Breast epithelium (tissue), 4 donors: ENCODE data around the gene STXBP4. TPM values are rescaled to one million over a fixed set of nuclear protein-coding genes. Genes with fewer than 3 reads are reported as not detected.

ENCODE experiments used
- DNase-seq, 2 donors: peaks; one replicate each; pipeline ENCODE4 v3.0.0-alpha.2; 2019; ENCODE audit warnings: low spot score in 2 of 2
- H3K27ac ChIP-seq, 2 donors: fragments of 200-600 bp; sonication (generic) in 1 of 2; one replicate each; pipeline ENCODE4 v1.5.1; 2016 to 2019; ENCODE audit warnings: mild to moderate bottlenecking in 1 of 2
- H3K27me3 ChIP-seq, 2 donors: fragments of 200-600 bp; sonication (generic) in 1 of 2; one replicate each; pipeline versions ENCODE4 v1.5.1 to v1.6.0; 2017 to 2019; ENCODE audit warnings: control low read depth in 1 of 2, mild to moderate bottlenecking in 1 of 2
- H3K36me3 ChIP-seq: fragments of 200-600 bp; one replicate; pipeline ENCODE4 v1.5.1; 2019
- H3K4me1 ChIP-seq, 2 donors: fragments of 200-600 bp; sonication (generic); one replicate each; pipeline ENCODE4 v1.5.1; 2016 to 2019; ENCODE audit warnings: control low read depth in 1 of 2
- H3K4me3 ChIP-seq, 3 donors: fragments of 200-600 bp; sonication (generic); 1 replicate in 2 of 3; 2 replicates in 1 of 3; pipeline ENCODE4 v1.5.1; 2016 to 2019; ENCODE audit warnings: mild to moderate bottlenecking in 3 of 3, moderate library complexity in 2 of 3
- H3K9me3 ChIP-seq, 2 donors: fragments of 200-600 bp; sonication (generic) in 1 of 2; one replicate each; pipeline ENCODE4 v1.5.1; 2016 to 2019; ENCODE audit warnings: control low read depth in 1 of 2
- CTCF ChIP-seq, 3 donors: fragments of 450-650 bp; IDR thresholded peaks; one replicate each; pipeline ENCODE4 v1.5.1; 2016 to 2017; ENCODE audit warnings: antibody characterized with exemption in 3 of 3, mild to moderate bottlenecking in 3 of 3, moderate library complexity in 3 of 3
- POLR2A ChIP-seq: fragments of 450-650 bp; IDR thresholded peaks from one replicate; pipeline ENCODE4 v1.6.1; 2016; ENCODE audit warnings: antibody characterized with exemption, mild to moderate bottlenecking, moderate library complexity
- POLR2AphosphoS5 ChIP-seq, 3 donors: sonication (generic); formaldehyde crosslinking; IDR thresholded peaks; one replicate each; pipeline ENCODE4 v1.6.1; 2017; ENCODE audit warnings: antibody characterized with exemption in 3 of 3
- intact Hi-C: fragments of 100-400 bp; cut with DNase I; formaldehyde crosslinking; loops from one replicate; pipeline ENCODE4 v1.15.1; 2023; ENCODE audit warnings: low total_unique reads
- total RNA-seq, 3 donors: library from RNA; depleted of rRNA; stranded (reverse); fragments of >200 nt; gene quantifications; one replicate each; pipeline ENCODE4 v1.1.0, GENCODE V29; 2016

STXBP4 gene
- total RNA-seq, 3 donors from 2014 or later = 10.4 to 29.2 (median 20.2) TPM

- TF ChIP-seq CTCF (IDR thresholded peaks at IDR 0.05) = no peak
- TF ChIP-seq POLR2AphosphoS5 (IDR thresholded peaks at IDR 0.05) = no peak
- no peak for TF ChIP-seq POLR2A
- no peak overlapping the region for H3K4me3 ChIP-seq
- H3K27ac ChIP-seq = no peak overlapping the region
- H3K9me3 ChIP-seq = no peaks in the 10 kb centered on the region
- intact Hi-C loops = no loop called here
- no peaks in the 10 kb centered on the region for H3K27me3 ChIP-seq
- H3K4me1 ChIP-seq = no peaks in the 10 kb centered on the region
- H3K36me3 ChIP-seq = no peaks in the 10 kb centered on the region
- DNase-seq = no peak
Measured at GRCh38 chr17:54941285-54941684, 27.3 kb upstream of the STXBP4 start.

GRCh38 chr17:54944796-54945195, 23.8 kb upstream of the STXBP4 start:
- Histone ChIP-seq H3K4me1 (no peaks in the 10 kb centered on the region), H3K9me3 (no peaks in the 10 kb centered on the region), H3K27me3 (no peaks in the 10 kb centered on the region), H3K4me3 (no peak overlapping the region), H3K27ac (no peak overlapping the region), H3K36me3 (no peaks in the 10 kb centered on the region)
- no peak for DNase-seq
- TF ChIP-seq POLR2AphosphoS5 (IDR thresholded peaks at IDR 0.05) = no peak
- TF ChIP-seq CTCF (IDR thresholded peaks at IDR 0.05) = no peak
- TF ChIP-seq POLR2A = no peak
- intact Hi-C loops = no loop called here

- intact Hi-C loops = no loop called here
- TF ChIP-seq POLR2A (no peak), CTCF (IDR thresholded peaks at IDR 0.05) (no peak), POLR2AphosphoS5 (IDR thresholded peaks at IDR 0.05) (no peak)
- Histone ChIP-seq H3K27ac (no peak overlapping the region), H3K9me3 (no peaks in the 10 kb centered on the region), H3K36me3 (no peaks in the 10 kb centered on the region), H3K4me3 (no peak overlapping the region), H3K27me3 (no peaks in the 10 kb centered on the region), H3K4me1 (no peaks in the 10 kb centered on the region)
- DNase-seq = no peak
Measured at GRCh38 chr17:54945231-54945630, 23.3 kb upstream of the STXBP4 start.

- H3K4me1 ChIP-seq = no peaks in the 10 kb centered on the region
- H3K27me3 ChIP-seq = no peaks in the 10 kb centered on the region
- no peak overlapping the region for H3K27ac ChIP-seq
- no peak overlapping the region for H3K4me3 ChIP-seq
- no peak for TF ChIP-seq CTCF (IDR thresholded peaks at IDR 0.05)
- TF ChIP-seq POLR2AphosphoS5 (IDR thresholded peaks at IDR 0.05) = no peak
- no peak for TF ChIP-seq POLR2A
- no peaks in the 10 kb centered on the region for H3K9me3 ChIP-seq
- no peaks in the 10 kb centered on the region for H3K36me3 ChIP-seq
- DNase-seq = no peak
- intact Hi-C loops = no loop called here
Measured at GRCh38 chr17:54945671-54946070, 22.9 kb upstream of the STXBP4 start.

GRCh38 chr17:54947396-54947795, 21.2 kb upstream of the STXBP4 start:
- no peak for DNase-seq
- H3K27me3 ChIP-seq = no peaks in the 10 kb centered on the region
- H3K4me3 ChIP-seq = no peak overlapping the region
- H3K36me3 ChIP-seq = no peaks in the 10 kb centered on the region
- TF ChIP-seq POLR2AphosphoS5 (IDR thresholded peaks at IDR 0.05) (no peak), CTCF (IDR thresholded peaks at IDR 0.05) (no peak), POLR2A (no peak)
- no peaks in the 10 kb centered on the region for H3K4me1 ChIP-seq
- no peaks in the 10 kb centered on the region for H3K9me3 ChIP-seq
- no peak overlapping the region for H3K27ac ChIP-seq
- intact Hi-C loops = no loop called here
